A549 (cell line): Measurements from ENCODE around the gene XPNPEP3.

ENCODE experiments used
- BHLHE40 ChIP-seq: IDR thresholded peaks from 2 replicates; pipeline ENCODE4 v1.6.1; 2012; ENCODE audit warnings: low read depth, low read length, inconsistent platforms
- CHD2 ChIP-seq: fragments of 150-350 bp; IDR thresholded peaks from 2 replicates; pipeline ENCODE4 v1.6.1; 2014; ENCODE audit warnings: low read length; ENCODE audit not compliant: partially characterized antibody
- EHF ChIP-seq: fragments of 250-450 bp; sonication (Bioruptor Pico); IDR thresholded peaks from 2 replicates; pipeline ENCODE4 v1.5.0; 2020; ENCODE audit warnings: mild to moderate bottlenecking
- POLR2A ChIP-seq: IDR thresholded peaks from 2 replicates; pipeline ENCODE4 v1.6.1; 2012; ENCODE audit warnings: mild to moderate bottlenecking, low read length
- TF ChIP-seq, protein P1 (sequence below): fragments of >200 bp; sonication (Bioruptor Twin); formaldehyde crosslinking; IDR thresholded peaks from 3 replicates; pipeline ENCODE4 v1.5.1; 2016
- TF ChIP-seq, protein P2 (sequence below): fragments of 150-350 bp; IDR thresholded peaks from 2 replicates; pipeline ENCODE4 v1.6.1; 2014; ENCODE audit warnings: low read depth, mild to moderate bottlenecking, low read length
- TF ChIP-seq, protein P3 (sequence below): IDR thresholded peaks from 2 replicates; pipeline ENCODE4 v1.6.1; 2012

DNA sequence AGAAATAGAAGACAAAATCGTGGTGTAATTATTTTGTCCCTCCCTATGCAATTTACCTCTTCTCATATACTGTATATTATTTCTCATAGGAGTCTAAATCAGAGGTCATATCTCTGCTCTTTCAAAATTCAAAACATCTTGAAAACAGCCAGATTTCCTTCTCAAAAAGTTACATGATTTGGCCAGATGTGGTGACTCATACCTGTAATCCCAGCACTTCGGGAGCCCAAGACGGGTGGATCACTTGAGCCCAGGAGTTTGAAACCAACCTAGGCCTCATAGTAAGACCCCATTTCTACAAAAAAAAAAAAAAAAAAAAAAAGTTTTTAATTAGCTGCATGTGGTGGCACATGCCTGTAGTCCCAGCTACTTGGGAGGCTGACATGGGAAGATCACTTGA is 33.9 kb downstream of the XPNPEP3 start:
- TF ChIP-seq BHLHE40 (no peak), CHD2 (no peak), POLR2A (no peak), EHF (CRISPR knock-in tag) (no peak)
- TF ChIP-seq, protein P1, sequence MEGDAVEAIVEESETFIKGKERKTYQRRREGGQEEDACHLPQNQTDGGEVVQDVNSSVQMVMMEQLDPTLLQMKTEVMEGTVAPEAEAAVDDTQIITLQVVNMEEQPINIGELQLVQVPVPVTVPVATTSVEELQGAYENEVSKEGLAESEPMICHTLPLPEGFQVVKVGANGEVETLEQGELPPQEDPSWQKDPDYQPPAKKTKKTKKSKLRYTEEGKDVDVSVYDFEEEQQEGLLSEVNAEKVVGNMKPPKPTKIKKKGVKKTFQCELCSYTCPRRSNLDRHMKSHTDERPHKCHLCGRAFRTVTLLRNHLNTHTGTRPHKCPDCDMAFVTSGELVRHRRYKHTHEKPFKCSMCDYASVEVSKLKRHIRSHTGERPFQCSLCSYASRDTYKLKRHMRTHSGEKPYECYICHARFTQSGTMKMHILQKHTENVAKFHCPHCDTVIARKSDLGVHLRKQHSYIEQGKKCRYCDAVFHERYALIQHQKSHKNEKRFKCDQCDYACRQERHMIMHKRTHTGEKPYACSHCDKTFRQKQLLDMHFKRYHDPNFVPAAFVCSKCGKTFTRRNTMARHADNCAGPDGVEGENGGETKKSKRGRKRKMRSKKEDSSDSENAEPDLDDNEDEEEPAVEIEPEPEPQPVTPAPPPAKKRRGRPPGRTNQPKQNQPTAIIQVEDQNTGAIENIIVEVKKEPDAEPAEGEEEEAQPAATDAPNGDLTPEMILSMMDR: no peak
- TF ChIP-seq, protein P2, sequence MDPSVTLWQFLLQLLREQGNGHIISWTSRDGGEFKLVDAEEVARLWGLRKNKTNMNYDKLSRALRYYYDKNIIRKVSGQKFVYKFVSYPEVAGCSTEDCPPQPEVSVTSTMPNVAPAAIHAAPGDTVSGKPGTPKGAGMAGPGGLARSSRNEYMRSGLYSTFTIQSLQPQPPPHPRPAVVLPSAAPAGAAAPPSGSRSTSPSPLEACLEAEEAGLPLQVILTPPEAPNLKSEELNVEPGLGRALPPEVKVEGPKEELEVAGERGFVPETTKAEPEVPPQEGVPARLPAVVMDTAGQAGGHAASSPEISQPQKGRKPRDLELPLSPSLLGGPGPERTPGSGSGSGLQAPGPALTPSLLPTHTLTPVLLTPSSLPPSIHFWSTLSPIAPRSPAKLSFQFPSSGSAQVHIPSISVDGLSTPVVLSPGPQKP: no peak
- TF ChIP-seq, protein P3, sequence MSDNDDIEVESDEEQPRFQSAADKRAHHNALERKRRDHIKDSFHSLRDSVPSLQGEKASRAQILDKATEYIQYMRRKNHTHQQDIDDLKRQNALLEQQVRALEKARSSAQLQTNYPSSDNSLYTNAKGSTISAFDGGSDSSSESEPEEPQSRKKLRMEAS: no peak
